ENCODE data around the gene ZNF516. TPM values are rescaled to one million over a fixed set of nuclear protein-coding genes. Genes with fewer than 3 reads are reported as not detected.

ZNF516 gene
- total RNA-seq, 1 experiment from 2014 or later, result 22.6 TPM

DNA sequence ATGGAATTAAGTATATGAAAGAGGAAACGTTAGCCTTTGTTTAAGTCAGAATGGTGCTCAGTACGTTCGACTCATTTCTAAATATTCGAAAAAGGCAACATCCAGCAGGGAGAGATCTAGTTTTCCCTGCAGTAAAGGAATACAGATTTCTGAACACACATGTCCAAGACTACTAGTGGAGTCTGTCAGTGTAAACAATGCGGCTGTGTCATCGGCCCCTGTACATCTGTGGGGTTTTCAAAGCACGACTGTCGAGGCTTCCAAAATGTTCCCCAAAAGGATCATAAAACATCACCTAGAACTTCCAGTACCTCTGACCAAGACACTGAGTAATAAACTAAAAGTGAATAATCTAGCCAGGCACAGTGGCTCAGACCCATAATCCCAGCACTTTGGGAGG, 112.8 kb downstream of the ZNF516 start:
- H3K79me2 ChIP-seq (ENCODE audit: insufficient read depth, low read length), result no peaks in the 10 kb centered on the region
- no CpG with 5 or more reads among the region's 8 CpGs for WGBS (ENCODE audit: extremely low coverage, insufficient read length, low lambda C conversion rate)
- H3K4me2 ChIP-seq (ENCODE audit: insufficient read depth, insufficient read length, low read length), result no peak overlapping the region

More for the DNA sequence above, 112.8 kb downstream of the ZNF516 start:
- Histone ChIP-seq H2AK5ac (ENCODE audit: insufficient read length, low read length) (no peak overlapping the region), H3K56ac (ENCODE audit: insufficient read length, low read depth, low read length) (no peak overlapping the region), H3K4me1 (ENCODE audit: insufficient read depth, low read length) (no peaks in the 10 kb centered on the region), H4K20me1 (ENCODE audit: control insufficient read depth, insufficient read depth, insufficient read length) (no peaks in the 10 kb centered on the region), H3K23me2 (ENCODE audit: insufficient read length, low read depth, low read length, poor library complexity, severe bottlenecking) (no peaks in the 10 kb centered on the region), H4K91ac (ENCODE audit: insufficient read length, low read depth, low read length) (no peak overlapping the region), H2BK20ac (ENCODE audit: low read depth, low read length, poor library complexity, severe bottlenecking) (no peak overlapping the region), H3K4ac (ENCODE audit: low read depth, low read length) (no peak overlapping the region), H3T11ph (ENCODE audit: low read length) (no peak overlapping the region), H3K14ac (ENCODE audit: insufficient read depth, low read length) (no peak overlapping the region), H3K18ac (ENCODE audit: insufficient read length, low read depth, low read length) (no peak overlapping the region), H2AFZ (ENCODE audit: low read length) (no peak overlapping the region), H2BK5ac (ENCODE audit: insufficient read length, low read length) (no peak overlapping the region), H2BK120ac (ENCODE audit: low read depth, low read length, poor library complexity, severe bottlenecking) (no peak overlapping the region), H3K23ac (ENCODE audit: insufficient read length, low read depth, low read length) (no peak overlapping the region), H2BK12ac (ENCODE audit: insufficient read length, low read depth, low read length) (no peak overlapping the region), H3K27ac (ENCODE audit: insufficient read length, low read depth, low read length) (no peak overlapping the region), H4K8ac (replicated peaks; ENCODE audit: insufficient read length, low read depth, low read length) (no peak overlapping the region), H2BK15ac (ENCODE audit: low read depth, low read length) (no peak overlapping the region), H3K9ac (ENCODE audit: extremely low read depth, insufficient read length, low read length) (no peak overlapping the region), H3K27me3 (ENCODE audit: insufficient read depth, low read length) (no peaks in the 10 kb centered on the region), H3K79me1 (ENCODE audit: insufficient read depth, low read depth, low read length, poor library complexity, severe bottlenecking) (no peaks in the 10 kb centered on the region), H4K5ac (ENCODE audit: insufficient read length, low read depth, low read length) (no peak overlapping the region), H3K9me3 (ENCODE audit: control insufficient read depth, low read depth, low read length) (no peaks in the 10 kb centered on the region)
- Mint-ChIP-seq H3K27ac (no peak overlapping the region), H3K36me3 (ENCODE audit: insufficient read depth in 1 of 3, low read depth in 3 of 3) (peaks cover 9 to 12% (median 9%) of the 10 kb centered on the region in 3 experiments; a peak in 6 of 7 replicates), H3K4me3 (no peak overlapping the region), H3K27me3 (ENCODE audit: low read depth) (no peaks in the 10 kb centered on the region), H3K9me3 (no peaks in the 10 kb centered on the region), H3K4me1 (peaks cover 14 to 19% of the 10 kb centered on the region in 2 experiments)
- TF ChIP-seq, protein P1, sequence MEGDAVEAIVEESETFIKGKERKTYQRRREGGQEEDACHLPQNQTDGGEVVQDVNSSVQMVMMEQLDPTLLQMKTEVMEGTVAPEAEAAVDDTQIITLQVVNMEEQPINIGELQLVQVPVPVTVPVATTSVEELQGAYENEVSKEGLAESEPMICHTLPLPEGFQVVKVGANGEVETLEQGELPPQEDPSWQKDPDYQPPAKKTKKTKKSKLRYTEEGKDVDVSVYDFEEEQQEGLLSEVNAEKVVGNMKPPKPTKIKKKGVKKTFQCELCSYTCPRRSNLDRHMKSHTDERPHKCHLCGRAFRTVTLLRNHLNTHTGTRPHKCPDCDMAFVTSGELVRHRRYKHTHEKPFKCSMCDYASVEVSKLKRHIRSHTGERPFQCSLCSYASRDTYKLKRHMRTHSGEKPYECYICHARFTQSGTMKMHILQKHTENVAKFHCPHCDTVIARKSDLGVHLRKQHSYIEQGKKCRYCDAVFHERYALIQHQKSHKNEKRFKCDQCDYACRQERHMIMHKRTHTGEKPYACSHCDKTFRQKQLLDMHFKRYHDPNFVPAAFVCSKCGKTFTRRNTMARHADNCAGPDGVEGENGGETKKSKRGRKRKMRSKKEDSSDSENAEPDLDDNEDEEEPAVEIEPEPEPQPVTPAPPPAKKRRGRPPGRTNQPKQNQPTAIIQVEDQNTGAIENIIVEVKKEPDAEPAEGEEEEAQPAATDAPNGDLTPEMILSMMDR (conservative IDR thresholded peaks at IDR 0.05), result no peak
- no peak for DNase-seq

All from H9 (cell line).